Measurements from ENCODE around the gene PCDH9. TPM values are rescaled to one million over a fixed set of nuclear protein-coding genes. Genes with fewer than 3 reads are reported as not detected.

The PCDH9 gene
- total RNA-seq, 1 experiment from 2014 or later: 0.03 TPM

- DNase-seq (ENCODE audit: low read depth): no peak
- in situ Hi-C loops (cut with HindIII; ENCODE audit: low pct_unique_long_range_greater_than_20kb, low sequenced_read_pairs): no loop called here
Measured at GRCh38 chr13:67186995-67187569, 43.1 kb downstream of the PCDH9 start.

DNA sequence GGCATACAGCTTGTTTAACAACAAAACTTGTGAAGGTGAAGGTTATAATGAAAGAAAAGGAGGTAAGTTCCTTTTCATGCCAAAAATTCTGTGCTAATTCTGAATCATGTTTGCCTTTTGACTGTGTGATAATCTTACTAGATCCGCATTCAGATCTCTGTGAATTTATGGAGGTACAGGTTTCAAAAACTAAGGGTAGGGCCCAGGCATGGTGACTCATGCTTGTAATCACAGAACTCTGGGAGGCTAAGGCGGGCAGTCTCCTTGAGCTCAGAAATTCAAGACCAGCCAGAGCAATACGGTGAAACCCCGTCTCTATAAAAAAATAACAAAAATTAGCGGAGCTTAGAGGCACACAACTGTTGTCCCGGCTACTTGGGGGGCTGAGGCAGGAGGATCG, 45.9 kb downstream of the PCDH9 start:
- DNase-seq (ENCODE audit: low read depth): no peak
- in situ Hi-C loops (cut with HindIII; ENCODE audit: low pct_unique_long_range_greater_than_20kb, low sequenced_read_pairs): no loop called here

DNA sequence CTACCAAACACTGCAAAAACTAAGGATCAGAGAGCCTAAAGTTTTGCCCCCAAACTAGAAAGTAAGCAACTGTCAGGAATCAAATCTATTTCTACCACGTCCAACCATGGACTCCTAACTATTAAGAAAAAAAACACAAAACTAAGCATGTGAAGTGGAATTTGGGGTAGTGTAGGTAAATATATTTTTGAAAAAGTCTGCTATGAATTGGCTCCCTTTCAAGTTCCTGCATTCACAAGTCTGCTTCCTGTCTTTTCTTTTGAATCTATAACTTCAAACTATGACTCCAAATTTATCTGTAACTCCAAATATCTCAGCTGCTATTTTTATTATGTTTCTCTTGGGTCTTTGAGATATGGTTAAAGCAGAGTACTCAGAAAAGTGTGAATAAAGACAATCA, 47.0 kb downstream of the PCDH9 start:
- in situ Hi-C loops (cut with HindIII; ENCODE audit: low pct_unique_long_range_greater_than_20kb, low sequenced_read_pairs): no loop called here
- no peak for DNase-seq (ENCODE audit: low read depth)

DNA sequence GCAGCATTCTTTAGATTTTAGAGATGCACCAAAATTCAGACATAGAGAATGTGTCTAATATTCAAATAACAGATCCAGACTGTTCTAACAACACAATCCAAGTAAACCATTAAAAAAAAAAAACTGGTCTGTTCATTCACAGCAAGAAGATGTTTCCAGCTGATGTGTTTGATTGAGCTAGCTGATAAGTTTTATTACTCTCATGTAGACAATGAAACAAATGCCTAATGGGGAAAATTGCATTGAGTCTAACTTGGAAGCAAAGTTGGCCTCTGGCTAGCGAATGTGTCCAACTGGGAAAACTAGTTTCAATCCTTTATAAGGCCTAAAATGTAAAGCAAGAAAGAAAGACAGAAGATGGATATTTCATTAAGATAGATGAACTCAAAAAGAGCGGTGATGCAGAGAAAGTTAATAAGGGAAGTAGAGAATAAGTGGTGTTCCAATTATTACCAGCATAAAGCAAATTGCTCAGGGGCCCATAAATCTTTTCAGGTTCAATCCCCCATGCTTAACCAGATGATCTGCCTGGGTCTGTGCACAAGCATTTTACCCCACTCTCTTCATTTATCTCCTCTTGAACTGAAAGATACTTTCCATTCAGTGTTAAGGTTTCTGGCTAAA, 54.2 kb downstream of the PCDH9 start:
- no peak for DNase-seq (ENCODE audit: low read depth)

DNA sequence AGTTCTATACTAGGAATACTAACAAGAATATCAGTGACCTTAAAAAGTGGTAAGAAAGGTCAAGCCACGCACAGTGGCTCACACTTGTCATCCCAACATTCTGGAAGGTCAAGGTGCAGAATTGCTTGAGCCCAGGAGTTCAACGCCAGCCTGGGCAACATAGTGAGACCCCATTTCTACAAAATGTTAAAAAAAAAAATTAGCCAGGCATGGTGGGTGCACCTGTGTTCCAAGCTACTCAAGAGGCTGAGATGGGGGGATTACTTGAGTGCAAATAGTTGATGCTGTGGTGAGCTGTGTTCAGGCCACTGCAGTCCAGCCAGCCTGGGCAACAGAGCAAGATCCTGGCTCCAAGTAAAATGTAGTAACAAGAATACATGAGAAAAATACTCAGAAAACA, 61.8 kb downstream of the PCDH9 start:
- in situ Hi-C loops (cut with HindIII; ENCODE audit: low pct_unique_long_range_greater_than_20kb, low sequenced_read_pairs): no loop called here
- no peak for DNase-seq (ENCODE audit: low read depth)

More for the DNA sequence above, 54.2 kb downstream of the PCDH9 start:
- in situ Hi-C loops (cut with HindIII; ENCODE audit: low pct_unique_long_range_greater_than_20kb, low sequenced_read_pairs): no loop called here

- in situ Hi-C loops (cut with HindIII; ENCODE audit: low pct_unique_long_range_greater_than_20kb, low sequenced_read_pairs): no loop called here
- DNase-seq (ENCODE audit: low read depth): no peak
Measured at GRCh38 chr13:67167420-67167819, 62.7 kb downstream of the PCDH9 start.

DNA sequence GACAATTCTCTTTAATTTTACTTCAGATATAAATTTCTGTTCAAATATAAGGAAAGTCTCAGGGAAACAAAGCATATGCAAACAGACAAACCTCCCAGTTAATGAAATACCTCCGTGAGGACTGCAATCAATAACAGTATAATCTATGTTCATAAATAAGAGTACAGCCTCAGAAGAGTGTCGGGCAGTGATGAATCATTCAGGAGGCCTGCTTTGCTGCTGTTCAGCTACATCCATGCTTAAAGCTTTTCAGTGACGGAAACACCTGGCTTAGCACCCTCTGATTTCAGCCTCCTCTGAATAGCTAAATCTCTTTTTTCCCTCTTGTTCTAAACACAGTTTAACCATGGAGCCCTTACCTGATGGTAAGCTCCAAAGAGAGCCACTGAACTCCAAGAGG, 69.0 kb downstream of the PCDH9 start:
- DNase-seq (ENCODE audit: low read depth): no peak
- in situ Hi-C loops (cut with HindIII; ENCODE audit: low pct_unique_long_range_greater_than_20kb, low sequenced_read_pairs): no loop called here

GRCh38 chr13:67158903-67159302, 71.2 kb downstream of the PCDH9 start:
- no peak for DNase-seq (ENCODE audit: low read depth)
- in situ Hi-C loops (cut with HindIII; ENCODE audit: low pct_unique_long_range_greater_than_20kb, low sequenced_read_pairs): no loop called here

GRCh38 chr13:67156723-67157060, 73.4 kb downstream of the PCDH9 start:
- DNase-seq (ENCODE audit: low read depth): no peak
- in situ Hi-C loops (cut with HindIII; ENCODE audit: low pct_unique_long_range_greater_than_20kb, low sequenced_read_pairs): no loop called here

GRCh38 chr13:67155898-67156722, 74.0 kb downstream of the PCDH9 start:
- DNase-seq (ENCODE audit: low read depth): no peak
- in situ Hi-C loops (cut with HindIII; ENCODE audit: low pct_unique_long_range_greater_than_20kb, low sequenced_read_pairs): no loop called here

- DNase-seq (ENCODE audit: low read depth): no peak
- in situ Hi-C loops (cut with HindIII; ENCODE audit: low pct_unique_long_range_greater_than_20kb, low sequenced_read_pairs): no loop called here
Measured at GRCh38 chr13:67152085-67152484, 78.1 kb downstream of the PCDH9 start.

DNA sequence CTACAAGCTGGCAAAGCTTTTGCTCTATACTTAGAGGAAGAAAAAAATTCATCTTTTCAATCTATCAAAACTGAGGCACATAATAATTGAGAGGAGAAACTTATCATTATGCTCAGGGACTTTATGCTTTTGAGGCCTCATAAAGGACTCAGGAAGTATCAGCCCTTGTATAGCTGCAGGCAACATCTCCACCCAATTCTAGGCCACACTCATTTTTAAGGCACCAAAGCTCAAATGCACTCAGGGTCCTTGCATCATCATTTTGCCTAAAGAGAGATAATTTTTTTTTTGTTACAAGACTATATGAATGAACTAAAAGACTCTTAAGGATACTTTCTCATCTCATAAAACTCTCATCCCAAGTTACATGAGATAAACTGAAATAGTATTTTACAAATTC, 78.5 kb downstream of the PCDH9 start:
- in situ Hi-C loops (cut with HindIII; ENCODE audit: low pct_unique_long_range_greater_than_20kb, low sequenced_read_pairs): no loop called here
- no peak for DNase-seq (ENCODE audit: low read depth)

- in situ Hi-C loops (cut with HindIII; ENCODE audit: low pct_unique_long_range_greater_than_20kb, low sequenced_read_pairs): no loop called here
- DNase-seq (ENCODE audit: low read depth): no peak
Measured at GRCh38 chr13:67150608-67151007, 79.5 kb downstream of the PCDH9 start.

GRCh38 chr13:67148161-67148571, 82.0 kb downstream of the PCDH9 start:
- DNase-seq (ENCODE audit: low read depth): no peak
- in situ Hi-C loops (cut with HindIII; ENCODE audit: low pct_unique_long_range_greater_than_20kb, low sequenced_read_pairs): no loop called here

- in situ Hi-C loops (cut with HindIII; ENCODE audit: low pct_unique_long_range_greater_than_20kb, low sequenced_read_pairs): no loop called here
- no peak for DNase-seq (ENCODE audit: low read depth)
Measured at GRCh38 chr13:67147342-67148133, 82.6 kb downstream of the PCDH9 start.

GRCh38 chr13:67146523-67147130, 83.5 kb downstream of the PCDH9 start:
- DNase-seq (ENCODE audit: low read depth): no peak
- in situ Hi-C loops (cut with HindIII; ENCODE audit: low pct_unique_long_range_greater_than_20kb, low sequenced_read_pairs): no loop called here

GRCh38 chr13:67145950-67146349, 84.2 kb downstream of the PCDH9 start:
- no peak for DNase-seq (ENCODE audit: low read depth)
- in situ Hi-C loops (cut with HindIII; ENCODE audit: low pct_unique_long_range_greater_than_20kb, low sequenced_read_pairs): no loop called here

DNA sequence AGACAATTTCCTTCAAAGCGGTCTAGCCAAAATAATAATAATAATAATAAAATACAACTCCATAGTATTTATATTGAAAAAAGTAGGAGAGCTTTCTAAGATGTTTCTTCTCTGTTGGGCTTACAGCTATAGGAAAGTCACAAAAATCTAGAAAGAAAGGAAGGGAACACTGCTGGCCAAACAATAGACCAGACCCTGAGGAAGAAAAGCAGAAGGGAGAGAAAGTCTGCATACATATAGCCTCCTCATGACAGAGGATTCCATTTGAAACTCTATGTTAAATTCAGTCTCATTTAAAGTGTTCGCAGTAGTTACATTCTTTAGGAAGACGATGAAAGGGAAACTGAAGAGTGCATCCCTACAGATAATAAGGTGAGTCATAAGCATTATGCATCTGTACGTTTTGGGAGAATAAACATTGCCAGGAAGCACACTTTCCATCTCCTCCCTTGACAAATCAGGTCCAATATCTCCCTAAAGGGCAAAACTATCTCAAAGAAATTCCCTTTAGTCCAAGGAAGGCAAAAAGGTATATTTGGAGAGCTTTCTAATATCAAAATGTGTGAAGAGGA, 86.5 kb downstream of the PCDH9 start:
- no peak for DNase-seq (ENCODE audit: low read depth)

More for the DNA sequence above, 86.5 kb downstream of the PCDH9 start:
- in situ Hi-C loops (cut with HindIII; ENCODE audit: low pct_unique_long_range_greater_than_20kb, low sequenced_read_pairs): no loop called here
